Measurements from ENCODE around the gene TYMP.

DNA sequence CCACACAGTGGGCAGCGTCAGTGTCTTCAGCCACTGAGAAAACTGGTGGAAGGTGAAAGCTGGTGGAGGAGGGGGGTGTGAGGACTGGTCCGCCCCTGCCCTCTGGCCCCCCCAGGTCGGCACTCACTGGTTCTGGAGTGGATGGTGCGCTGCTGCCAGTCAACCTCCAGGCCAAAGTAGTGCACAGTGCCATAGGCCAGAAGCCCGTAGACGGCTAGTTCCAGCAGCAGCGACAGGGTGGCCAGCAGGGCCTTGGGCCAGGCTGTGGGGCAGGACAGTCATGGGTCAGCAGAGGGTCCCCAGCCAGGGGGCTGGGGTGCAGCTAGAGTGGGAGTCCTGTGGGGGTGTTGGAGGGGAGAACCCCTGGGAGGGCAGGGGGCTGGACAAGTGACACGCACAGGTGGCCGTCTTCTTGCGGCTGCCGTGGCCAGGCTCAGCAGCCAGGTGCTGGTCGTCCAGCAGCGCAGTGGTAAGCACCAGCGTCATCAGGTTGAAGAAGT, 24.5 kb downstream of the TYMP start:
- TF ChIP-seq, protein P1, sequence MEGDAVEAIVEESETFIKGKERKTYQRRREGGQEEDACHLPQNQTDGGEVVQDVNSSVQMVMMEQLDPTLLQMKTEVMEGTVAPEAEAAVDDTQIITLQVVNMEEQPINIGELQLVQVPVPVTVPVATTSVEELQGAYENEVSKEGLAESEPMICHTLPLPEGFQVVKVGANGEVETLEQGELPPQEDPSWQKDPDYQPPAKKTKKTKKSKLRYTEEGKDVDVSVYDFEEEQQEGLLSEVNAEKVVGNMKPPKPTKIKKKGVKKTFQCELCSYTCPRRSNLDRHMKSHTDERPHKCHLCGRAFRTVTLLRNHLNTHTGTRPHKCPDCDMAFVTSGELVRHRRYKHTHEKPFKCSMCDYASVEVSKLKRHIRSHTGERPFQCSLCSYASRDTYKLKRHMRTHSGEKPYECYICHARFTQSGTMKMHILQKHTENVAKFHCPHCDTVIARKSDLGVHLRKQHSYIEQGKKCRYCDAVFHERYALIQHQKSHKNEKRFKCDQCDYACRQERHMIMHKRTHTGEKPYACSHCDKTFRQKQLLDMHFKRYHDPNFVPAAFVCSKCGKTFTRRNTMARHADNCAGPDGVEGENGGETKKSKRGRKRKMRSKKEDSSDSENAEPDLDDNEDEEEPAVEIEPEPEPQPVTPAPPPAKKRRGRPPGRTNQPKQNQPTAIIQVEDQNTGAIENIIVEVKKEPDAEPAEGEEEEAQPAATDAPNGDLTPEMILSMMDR (IDR thresholded peaks at IDR 0.05), result no peak
- TF ChIP-seq POLR2A (IDR thresholded peaks at IDR 0.05) (no peak), POLR2AphosphoS5 (IDR thresholded peaks at IDR 0.05; ENCODE audit: insufficient read depth in 1 of 2, low read depth in 1 of 2) (no peak)
